A549 (cell line): ENCODE measurements around the gene RASGRF1. TPM values are rescaled to one million over a fixed set of nuclear protein-coding genes. Genes with fewer than 3 reads are reported as not detected.

Source experiments
- ATAC-seq, 2 experiments: fragments of 200-7000 bp in 1 of 2; fragments of >200 bp in 1 of 2; cut with Nextera tagmentation in 1 of 2; cut with Tn5 transposase in 1 of 2; 3 replicates each; pipeline versions ENCODE4 v1.8.0 to v1.9.1; 2018 to 2020; ENCODE audit warnings: mild to moderate bottlenecking in 1 of 2, moderate library complexity in 1 of 2
- CTCF ChIA-PET: fragments of 300-600 bp; sonication (Branson Sonifier 250); formaldehyde crosslinking; extraction: SDS; loops from one replicate; lab custom pipeline; 2021; ENCODE audit warnings: antibody characterized with exemption, inconsistent platforms; lab: Yijun Ruan, JAX
- POLR2A ChIA-PET: fragments of 350-600 bp; formaldehyde crosslinking; extraction: SDS; loops from one replicate; lab custom pipeline; 2021; ENCODE audit warnings: antibody characterized with exemption, inconsistent platforms; lab: Yijun Ruan, JAX
- DNase-seq, 2 experiments: peaks; one replicate each; pipeline versions ENCODE4 v3.0.0 to v3.0.0-alpha.2; 2011 to 2016; ENCODE audit warnings: low read depth in 1 of 2, low spot score in 1 of 2
- FAIRE-seq: peaks from 2 replicates; lab custom pipeline; 2011; peaks lifted over from hg19 to GRCh38; lab: Jason Lieb, UNC
- H3K27ac ChIP-seq, 2 experiments: fragments of >200 bp; sonication (Bioruptor Twin); formaldehyde crosslinking; 3 replicates each; pipeline ENCODE4 v1.5.1; 2016 to 2017
- H3K4me1 ChIP-seq: fragments of >200 bp; sonication (Bioruptor Twin); formaldehyde crosslinking; 3 replicates; pipeline ENCODE4 v1.6.1; 2016
- H3K4me2 ChIP-seq: fragments of >200 bp; sonication (Bioruptor Twin); formaldehyde crosslinking; 3 replicates; pipeline ENCODE4 v1.6.1; 2016
- H3K4me3 ChIP-seq: fragments of >200 bp; sonication (Bioruptor Twin); formaldehyde crosslinking; 3 replicates; pipeline ENCODE4 v1.5.1; 2016
- H3K9me3 ChIP-seq: fragments of >200 bp; sonication (Bioruptor Twin); formaldehyde crosslinking; 3 replicates; pipeline ENCODE4 v1.6.1; 2016
- ATOH8 ChIP-seq: fragments of 250-450 bp; sonication (Bioruptor Pico); IDR thresholded peaks from 2 replicates; pipeline ENCODE4 v1.5.0; 2020; ENCODE audit warnings: low read depth, mild to moderate bottlenecking, moderate library complexity
- CBX2 ChIP-seq: fragments of 200-600 bp; sonication (generic); IDR thresholded peaks from 2 replicates; pipeline ENCODE4 v1.6.1; 2016; ENCODE audit warnings: low read depth, mild to moderate bottlenecking, borderline replicate concordance
- CBX8 ChIP-seq: fragments of 200-600 bp; sonication (generic); IDR thresholded peaks from 2 replicates; pipeline ENCODE4 v1.6.1; 2016
- CEBPB ChIP-seq, 2 experiments: fragments of >200 bp in 1 of 2; sonication (Bioruptor Twin) in 1 of 2; formaldehyde crosslinking in 1 of 2; IDR thresholded peaks; 2 replicates each; pipeline ENCODE4 v1.6.1; 2012 to 2016
- CTCF ChIP-seq: fragments of >200 bp; sonication (Bioruptor Twin); formaldehyde crosslinking; IDR thresholded peaks from 3 replicates; pipeline ENCODE4 v1.5.1; 2016
- FOSB ChIP-seq: fragments of 250-450 bp; sonication (Bioruptor Pico); IDR thresholded peaks from 2 replicates; pipeline ENCODE4 v1.5.0; 2020; ENCODE audit warnings: mild to moderate bottlenecking, moderate library complexity
- FOSL2 ChIP-seq, 2 experiments: fragments of 450-650 bp in 1 of 2; fragments of >200 bp in 1 of 2; sonication (Bioruptor Twin) in 1 of 2; formaldehyde crosslinking; IDR thresholded peaks; 2 replicates each; pipeline versions ENCODE4 v1.5.0 to v1.6.1; 2016 to 2020; ENCODE audit warnings: mild to moderate bottlenecking in 1 of 2, moderate library complexity in 1 of 2
- HES2 ChIP-seq: fragments of >200 bp; sonication (Bioruptor Twin); formaldehyde crosslinking; IDR thresholded peaks from 2 replicates; pipeline ENCODE4 v1.6.1; 2016
- HEYL ChIP-seq: fragments of 250-450 bp; sonication (Bioruptor Pico); IDR thresholded peaks from 2 replicates; pipeline ENCODE4 v1.8.0; 2021; ENCODE audit warnings: mild to moderate bottlenecking, moderate library complexity
- HOXB13 ChIP-seq: fragments of 250-450 bp; sonication (Bioruptor Pico); IDR thresholded peaks from 2 replicates; pipeline ENCODE4 v1.5.0; 2020; ENCODE audit warnings: low read depth, mild to moderate bottlenecking, moderate library complexity
- HOXB5 ChIP-seq: fragments of 250-450 bp; sonication (Bioruptor Pico); IDR thresholded peaks from 2 replicates; pipeline ENCODE4 v1.5.0; 2020; ENCODE audit warnings: mild to moderate bottlenecking, moderate library complexity
- KDM5A ChIP-seq: fragments of 200-600 bp; sonication (generic); IDR thresholded peaks from 2 replicates; pipeline ENCODE4 v1.6.1; 2016; ENCODE audit warnings: antibody characterized with exemption, mild to moderate bottlenecking
- PHF8 ChIP-seq: fragments of 200-600 bp; sonication (generic); IDR thresholded peaks from 2 replicates; pipeline ENCODE4 v1.6.1; 2016; ENCODE audit warnings: low read depth, mild to moderate bottlenecking, antibody characterized with exemption, moderate library complexity, borderline replicate concordance
- POLR2A ChIP-seq: IDR thresholded peaks from 2 replicates; pipeline ENCODE4 v1.6.1; 2012; ENCODE audit warnings: mild to moderate bottlenecking, low read length
- SMC3 ChIP-seq: fragments of >200 bp; sonication (Bioruptor Twin); formaldehyde crosslinking; IDR thresholded peaks from 3 replicates; pipeline ENCODE4 v1.6.1; 2018; ENCODE audit warnings: inconsistent platforms
- TP53 ChIP-seq: fragments of 250-450 bp; sonication (Bioruptor Pico); IDR thresholded peaks from 2 replicates; pipeline ENCODE4 v1.5.0; 2021; ENCODE audit warnings: mild to moderate bottlenecking, moderate library complexity
- USF2 ChIP-seq: fragments of 450-650 bp; IDR thresholded peaks from 2 replicates; pipeline ENCODE4 v1.6.1; 2014; ENCODE audit warnings: antibody characterized with exemption
- ZFP36 ChIP-seq: fragments of 450-650 bp; IDR thresholded peaks from 2 replicates; pipeline ENCODE4 v1.6.1; 2014; ENCODE audit warnings: borderline replicate concordance; ENCODE audit not compliant: partially characterized antibody
- WGBS: methylation state at CpG from one replicate; pipeline ENCODE4 v1.1.6; 2017; ENCODE audit errors: missing lambda C conversion rate; 5-methylcytosine and 5-hydroxymethylcytosine counted together
- polyA plus RNA-seq, 4 experiments: library from polyadenylated mRNA; depleted of rRNA in 3 of 4; stranded (reverse); fragments of >200 nt; fragmentation: RNase III in 1 of 4; extraction: RNeasy Plus Mini Kit Qiagen cat#74134 plus additional on column Dnase treatment in 1 of 4; gene quantifications; 2 replicates in 3 of 4; 3 replicates in 1 of 4; pipeline ENCODE4 v1.2.3, GENCODE V29; 2011 to 2017
- TF ChIP-seq, protein P1 (sequence below): fragments of 200-600 bp; sonication (generic); IDR thresholded peaks from 2 replicates; pipeline ENCODE4 v1.6.1; 2016; ENCODE audit warnings: antibody characterized with exemption, mild to moderate bottlenecking, moderate library complexity
- TF ChIP-seq, protein P2 (sequence below): IDR thresholded peaks from 2 replicates; pipeline ENCODE4 v1.6.1; 2012

Gene RASGRF1
- polyA plus RNA-seq, 2 of the 4 experiments (the other 2 are of a cell fraction): 0.13 to 0.21 TPM

DNA sequence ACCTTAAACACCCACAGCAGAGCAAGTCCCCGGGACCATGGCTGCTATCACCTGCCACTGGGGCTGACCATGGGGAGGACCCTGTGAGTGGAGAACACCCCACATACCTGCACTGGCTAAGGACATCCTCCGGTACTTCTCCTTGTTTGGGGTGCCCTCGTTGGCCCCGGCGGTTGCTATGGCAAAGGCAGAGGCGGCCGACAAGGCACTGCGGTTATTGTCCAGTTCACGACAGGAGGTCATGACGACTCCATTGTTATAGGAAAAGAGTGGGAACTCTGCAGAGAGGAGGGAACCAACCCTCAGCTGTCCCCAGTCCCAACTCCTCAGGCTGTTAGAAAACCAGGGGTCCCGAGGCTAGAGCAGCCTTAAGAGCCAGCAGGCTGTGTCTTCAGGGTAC is 90.9 kb downstream of the RASGRF1 start:
- 69% methylated on average over 10 of the region's 11 CpGs for WGBS
- no peaks in the 10 kb centered on the region for H3K9me3 ChIP-seq
- TF ChIP-seq, protein P1, sequence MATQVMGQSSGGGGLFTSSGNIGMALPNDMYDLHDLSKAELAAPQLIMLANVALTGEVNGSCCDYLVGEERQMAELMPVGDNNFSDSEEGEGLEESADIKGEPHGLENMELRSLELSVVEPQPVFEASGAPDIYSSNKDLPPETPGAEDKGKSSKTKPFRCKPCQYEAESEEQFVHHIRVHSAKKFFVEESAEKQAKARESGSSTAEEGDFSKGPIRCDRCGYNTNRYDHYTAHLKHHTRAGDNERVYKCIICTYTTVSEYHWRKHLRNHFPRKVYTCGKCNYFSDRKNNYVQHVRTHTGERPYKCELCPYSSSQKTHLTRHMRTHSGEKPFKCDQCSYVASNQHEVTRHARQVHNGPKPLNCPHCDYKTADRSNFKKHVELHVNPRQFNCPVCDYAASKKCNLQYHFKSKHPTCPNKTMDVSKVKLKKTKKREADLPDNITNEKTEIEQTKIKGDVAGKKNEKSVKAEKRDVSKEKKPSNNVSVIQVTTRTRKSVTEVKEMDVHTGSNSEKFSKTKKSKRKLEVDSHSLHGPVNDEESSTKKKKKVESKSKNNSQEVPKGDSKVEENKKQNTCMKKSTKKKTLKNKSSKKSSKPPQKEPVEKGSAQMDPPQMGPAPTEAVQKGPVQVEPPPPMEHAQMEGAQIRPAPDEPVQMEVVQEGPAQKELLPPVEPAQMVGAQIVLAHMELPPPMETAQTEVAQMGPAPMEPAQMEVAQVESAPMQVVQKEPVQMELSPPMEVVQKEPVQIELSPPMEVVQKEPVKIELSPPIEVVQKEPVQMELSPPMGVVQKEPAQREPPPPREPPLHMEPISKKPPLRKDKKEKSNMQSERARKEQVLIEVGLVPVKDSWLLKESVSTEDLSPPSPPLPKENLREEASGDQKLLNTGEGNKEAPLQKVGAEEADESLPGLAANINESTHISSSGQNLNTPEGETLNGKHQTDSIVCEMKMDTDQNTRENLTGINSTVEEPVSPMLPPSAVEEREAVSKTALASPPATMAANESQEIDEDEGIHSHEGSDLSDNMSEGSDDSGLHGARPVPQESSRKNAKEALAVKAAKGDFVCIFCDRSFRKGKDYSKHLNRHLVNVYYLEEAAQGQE: no peak
- TF ChIP-seq USF2: no peak
- no peak for TF ChIP-seq HOXB13
- TF ChIP-seq KDM5A: no peak
- TF ChIP-seq ZFP36: no peak
- no peak for TF ChIP-seq PHF8
- no peak for TF ChIP-seq CEBPB (IDR thresholded peaks at IDR 0.05)
- no peak for TF ChIP-seq CBX8
- TF ChIP-seq FOSL2 (IDR thresholded peaks at IDR 0.05): no peak
- no peak for TF ChIP-seq FOSL2 (CRISPR knock-in tag; IDR thresholded peaks at IDR 0.05)
- TF ChIP-seq SMC3: no peak
- TF ChIP-seq HEYL (CRISPR knock-in tag): no peak
- TF ChIP-seq, protein P2, sequence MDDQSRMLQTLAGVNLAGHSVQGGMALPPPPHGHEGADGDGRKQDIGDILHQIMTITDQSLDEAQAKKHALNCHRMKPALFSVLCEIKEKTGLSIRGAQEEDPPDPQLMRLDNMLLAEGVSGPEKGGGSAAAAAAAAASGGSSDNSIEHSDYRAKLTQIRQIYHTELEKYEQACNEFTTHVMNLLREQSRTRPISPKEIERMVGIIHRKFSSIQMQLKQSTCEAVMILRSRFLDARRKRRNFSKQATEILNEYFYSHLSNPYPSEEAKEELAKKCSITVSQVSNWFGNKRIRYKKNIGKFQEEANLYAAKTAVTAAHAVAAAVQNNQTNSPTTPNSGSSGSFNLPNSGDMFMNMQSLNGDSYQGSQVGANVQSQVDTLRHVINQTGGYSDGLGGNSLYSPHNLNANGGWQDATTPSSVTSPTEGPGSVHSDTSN: no peak
- TF ChIP-seq TP53 (CRISPR knock-in tag): no peak
- no peak overlapping the region for H3K4me2 ChIP-seq
- ChIA-PET CTCF (interaction anchor here (1.1 to 5.9 kb wide), 11 partner anchors 7 to 184 kb away, joined by 3 to 29 read pairs (median 5); no protein-coding TSS in a partner anchor), POLR2A (interaction anchor here (0.6 kb wide), 1 partner anchor 590 kb away, joined by 4 read pairs; no protein-coding TSS in a partner anchor)
- DNase-seq: no peak
- H3K4me1 ChIP-seq: peaks cover 25% of the 10 kb centered on the region
- no peak for ATAC-seq
- H3K4me3 ChIP-seq: no peak overlapping the region
- no peak for FAIRE-seq
- H3K27ac ChIP-seq: no peak overlapping the region

GRCh38 chr15:78998526-78998925 is 92.1 kb downstream of the RASGRF1 start:
- H3K4me2 ChIP-seq: no peak overlapping the region
- TF ChIP-seq HES2: no peak
- no peak for TF ChIP-seq CBX2
- TF ChIP-seq ATOH8: no peak
- TF ChIP-seq HEYL (CRISPR knock-in tag): no peak
- TF ChIP-seq POLR2A: no peak
- no peak for TF ChIP-seq CTCF
- TF ChIP-seq FOSB (CRISPR knock-in tag): no peak
- no peak for TF ChIP-seq HOXB5
- TF ChIP-seq KDM5A: no peak
- TF ChIP-seq, all 56 proteins: peak for 0
- ChIA-PET POLR2A (no interaction called here), CTCF (interaction anchor here (0.6 to 5.9 kb wide), 8 partner anchors 8 to 185 kb away, joined by 3 to 29 read pairs (median 9); no protein-coding TSS in a partner anchor)
- no peaks in the 10 kb centered on the region for H3K9me3 ChIP-seq
- no peak overlapping the region for H3K4me3 ChIP-seq
- WGBS: 82% methylated on average over 8 of the region's 8 CpGs
- DNase-seq: no peak
- no peak for ATAC-seq
- peaks cover 18% of the 10 kb centered on the region for H3K4me1 ChIP-seq
- H3K27ac ChIP-seq: peak overlapping the region in 1 of 2 experiments; percentile 51; a peak in 1 of 6 replicates
- no peak for FAIRE-seq
